Kidney epithelial cell (primary cell): ENCODE measurements around the gene FBLN5. TPM values are rescaled to one million over a fixed set of nuclear protein-coding genes. Genes with fewer than 3 reads are reported as not detected.
"Not testable (repeated sequence)": the region's sequence is repeated elsewhere in the genome, so short reads cannot be mapped to it uniquely, and the experiment has no call there.

ENCODE experiments used
- DNase-seq: peaks from one replicate; pipeline ENCODE4 v3.0.0-alpha.2; 2010; ENCODE audit warnings: low read depth
- H3K27me3 ChIP-seq: 2 replicates; pipeline ENCODE4 v1.6.0; 2011; ENCODE audit warnings: low read length; ENCODE audit not compliant: control insufficient read depth, insufficient read depth
- H3K36me3 ChIP-seq: 2 replicates; pipeline ENCODE4 v1.5.1; 2011; ENCODE audit warnings: low read length; ENCODE audit not compliant: control insufficient read depth, insufficient read depth
- H3K4me3 ChIP-seq: 2 replicates; pipeline ENCODE4 v1.5.1; 2011; ENCODE audit warnings: low read depth, mild to moderate bottlenecking, control low read depth, low read length
- CTCF ChIP-seq: IDR thresholded peaks from 2 replicates; pipeline ENCODE4 v1.5.1; 2011; ENCODE audit warnings: mild to moderate bottlenecking, moderate library complexity, low read length, control low read depth, inconsistent platforms; ENCODE audit not compliant: insufficient read depth, poor library complexity, severe bottlenecking
- total RNA-seq: library from RNA; depleted of rRNA; stranded (reverse); fragments of >200 nt; gene quantifications from 2 replicates; pipeline ENCODE4 v1.2.3, GENCODE V29; 2015

FBLN5 gene
- total RNA-seq, 1 donor from 2014 or later, result 4.8 TPM

GRCh38 chr14:91847693-91848092, 99.8 kb downstream of the FBLN5 start:
- no peak for TF ChIP-seq CTCF
- H3K27me3 ChIP-seq, result no peaks in the 10 kb centered on the region
- H3K4me3 ChIP-seq, result no peak overlapping the region
- no peak for DNase-seq
- no peaks in the 10 kb centered on the region for H3K36me3 ChIP-seq

- no peak for DNase-seq
- no peak for TF ChIP-seq CTCF
These were observed 101.8 kb downstream of the FBLN5 start for GRCh38 chr14:91845652-91846051.

GRCh38 chr14:91845056-91845455, 102.4 kb downstream of the FBLN5 start:
- not testable (repeated sequence) for DNase-seq, H3K4me3 ChIP-seq, H3K27me3 ChIP-seq, H3K36me3 ChIP-seq

More at GRCh38 chr14:91845652-91846051, 101.8 kb downstream of the FBLN5 start:
- Histone ChIP-seq H3K36me3 (no peaks in the 10 kb centered on the region), H3K27me3 (no peaks in the 10 kb centered on the region), H3K4me3 (no peak overlapping the region)

- no peak for DNase-seq
- H3K36me3 ChIP-seq, result no peaks in the 10 kb centered on the region
- H3K4me3 ChIP-seq, result no peak overlapping the region
- no peak for TF ChIP-seq CTCF
- no peaks in the 10 kb centered on the region for H3K27me3 ChIP-seq
These were observed 103.5 kb downstream of the FBLN5 start for GRCh38 chr14:91844029-91844428.

- no peak for TF ChIP-seq CTCF
- Histone ChIP-seq H3K4me3 (no peak overlapping the region), H3K27me3 (no peaks in the 10 kb centered on the region), H3K36me3 (no peaks in the 10 kb centered on the region)
- DNase-seq, result no peak
These were observed 104.1 kb downstream of the FBLN5 start for GRCh38 chr14:91843437-91843836.

- no peak for DNase-seq
- Histone ChIP-seq H3K27me3 (peaks cover 12% of the 10 kb centered on the region), H3K36me3 (no peaks in the 10 kb centered on the region), H3K4me3 (no peak overlapping the region)
- TF ChIP-seq CTCF, result no peak
These were observed 106.4 kb downstream of the FBLN5 start for GRCh38 chr14:91841065-91841464.

GRCh38 chr14:91839749-91840148, 107.7 kb downstream of the FBLN5 start:
- H3K36me3 ChIP-seq, result no peaks in the 10 kb centered on the region
- no peak overlapping the region for H3K4me3 ChIP-seq
- TF ChIP-seq CTCF, result no peak
- peaks cover 18% of the 10 kb centered on the region for H3K27me3 ChIP-seq
- no peak for DNase-seq
